Upper lobe of left lung (tissue), 4 donors: ENCODE results near the gene ELK4.

ENCODE experiments used
- EP300 ChIP-seq, 4 donors: sonication (generic); formaldehyde crosslinking; IDR thresholded peaks; one replicate each; pipeline ENCODE4 v1.5.1; 2017; ENCODE audit warnings: antibody characterized with exemption in 4 of 4, control low read depth in 2 of 4
- POLR2AphosphoS5 ChIP-seq, 2 donors: sonication (generic); formaldehyde crosslinking; IDR thresholded peaks; one replicate each; pipeline ENCODE4 v1.5.1; 2017; ENCODE audit warnings: antibody characterized with exemption in 2 of 2
- TF ChIP-seq, protein P1 (sequence below), 6 experiments: fragments of 450-650 bp in 4 of 6; fragments of 200-600 bp in 2 of 6; sonication (generic) in 2 of 6; IDR thresholded peaks; one replicate each; pipeline ENCODE4 v1.5.1; 2016 to 2019; ENCODE audit warnings: antibody characterized with exemption in 6 of 6

DNA sequence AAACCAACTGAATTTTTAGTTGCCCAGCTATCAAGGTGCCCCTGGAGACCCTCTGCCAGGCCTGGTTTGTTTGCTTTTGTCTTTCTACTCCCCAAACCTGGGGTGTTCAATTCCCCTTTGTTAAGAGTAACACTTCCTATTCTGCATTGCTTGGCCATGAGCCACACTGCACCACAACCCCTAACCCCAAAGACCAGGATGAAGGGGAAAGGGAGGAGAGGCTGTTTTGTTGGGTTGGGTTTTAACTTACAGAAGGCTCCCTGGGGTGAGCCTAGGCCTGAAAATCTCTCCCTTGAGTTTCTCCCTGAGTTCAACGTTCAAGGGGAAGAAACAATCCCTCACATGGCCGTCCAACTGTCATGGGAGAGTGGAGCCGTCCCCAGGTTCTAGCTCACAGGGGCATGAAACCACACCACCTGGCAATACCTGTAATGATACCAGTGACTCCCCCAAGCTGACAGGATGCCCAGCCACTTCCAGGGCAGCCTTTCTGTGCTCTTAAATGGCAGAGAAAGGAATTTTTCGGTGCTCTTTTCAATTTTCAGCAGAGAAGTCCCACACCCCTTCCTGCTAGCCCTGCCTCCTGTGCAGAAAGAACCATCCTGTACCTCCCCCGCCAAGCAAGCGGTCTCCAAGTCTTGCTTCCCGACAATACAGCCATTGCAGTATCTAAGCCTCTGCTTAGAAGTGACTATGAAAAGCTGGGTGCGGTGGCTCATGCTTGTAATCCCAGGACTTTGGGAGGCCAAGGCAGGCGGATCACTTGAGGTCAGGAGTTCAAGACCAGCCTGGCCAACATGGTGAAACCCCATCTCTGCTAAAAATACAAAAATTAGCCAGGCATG is 33.6 kb upstream of the ELK4 start:
- TF ChIP-seq, protein P1, sequence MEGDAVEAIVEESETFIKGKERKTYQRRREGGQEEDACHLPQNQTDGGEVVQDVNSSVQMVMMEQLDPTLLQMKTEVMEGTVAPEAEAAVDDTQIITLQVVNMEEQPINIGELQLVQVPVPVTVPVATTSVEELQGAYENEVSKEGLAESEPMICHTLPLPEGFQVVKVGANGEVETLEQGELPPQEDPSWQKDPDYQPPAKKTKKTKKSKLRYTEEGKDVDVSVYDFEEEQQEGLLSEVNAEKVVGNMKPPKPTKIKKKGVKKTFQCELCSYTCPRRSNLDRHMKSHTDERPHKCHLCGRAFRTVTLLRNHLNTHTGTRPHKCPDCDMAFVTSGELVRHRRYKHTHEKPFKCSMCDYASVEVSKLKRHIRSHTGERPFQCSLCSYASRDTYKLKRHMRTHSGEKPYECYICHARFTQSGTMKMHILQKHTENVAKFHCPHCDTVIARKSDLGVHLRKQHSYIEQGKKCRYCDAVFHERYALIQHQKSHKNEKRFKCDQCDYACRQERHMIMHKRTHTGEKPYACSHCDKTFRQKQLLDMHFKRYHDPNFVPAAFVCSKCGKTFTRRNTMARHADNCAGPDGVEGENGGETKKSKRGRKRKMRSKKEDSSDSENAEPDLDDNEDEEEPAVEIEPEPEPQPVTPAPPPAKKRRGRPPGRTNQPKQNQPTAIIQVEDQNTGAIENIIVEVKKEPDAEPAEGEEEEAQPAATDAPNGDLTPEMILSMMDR (IDR thresholded peaks at IDR 0.05) = no peak
- no peak for TF ChIP-seq POLR2AphosphoS5 (IDR thresholded peaks at IDR 0.05)
- TF ChIP-seq EP300 (IDR thresholded peaks at IDR 0.05) = no peak
